Spleen (tissue), 7 donors: ENCODE results near the gene GJA3.

Source experiments
- CTCF ChIP-seq, 11 experiments: fragments of 200-600 bp in 7 of 11; fragments of 450-650 bp in 4 of 11; sonication (generic) in 4 of 11; IDR thresholded peaks in 8 of 11; conservative IDR thresholded peaks in 3 of 11; 1 replicate in 7 of 11; 2 replicates in 4 of 11; pipeline versions ENCODE4 v1.4.0 to v1.8.0; 2016 to 2021; ENCODE audit warnings: antibody characterized with exemption in 11 of 11, inconsistent platforms in 4 of 11, mild to moderate bottlenecking in 1 of 11
- POLR2AphosphoS5 ChIP-seq, 3 donors: sonication (generic); formaldehyde crosslinking; IDR thresholded peaks; one replicate each; pipeline ENCODE4 v1.5.1; 2017; ENCODE audit warnings: antibody characterized with exemption in 3 of 3
- donor health status: DM: no; HTN: no; CAD: no; lungs with moderate emphysema.
- donor health status: DM: no; HTN: no; CAD: no.
- donor health status: DM: no; HTN: no; CAD: no.

GRCh38 chr13:20206698-20207235, 45.9 kb upstream of the GJA3 start:
- no peak for TF ChIP-seq CTCF (IDR thresholded peaks at IDR 0.05 in 8 of 11, conservative IDR thresholded peaks at IDR 0.05 in 3 of 11)
- no peak for TF ChIP-seq POLR2AphosphoS5 (IDR thresholded peaks at IDR 0.05)
